HEK293 (cell line): ENCODE results near the gene TK1.

Source experiments
- CTCF ChIA-PET: fragments of 350-600 bp; formaldehyde crosslinking; extraction: SDS; loops from one replicate; lab custom pipeline; 2021; ENCODE audit warnings: antibody characterized with exemption; lab: Yijun Ruan, JAX
- POLR2A ChIA-PET: fragments of 300-600 bp; formaldehyde crosslinking; extraction: SDS; loops from one replicate; lab custom pipeline; 2020; ENCODE audit warnings: antibody characterized with exemption, inconsistent platforms; lab: Yijun Ruan, JAX
- H3K27ac ChIP-seq: fragments of 200-500 bp; sonication (Bioruptor generic); 2 replicates; pipeline ENCODE4 v1.5.1; 2014; ENCODE audit warnings: low read depth, low read length, control low read depth, inconsistent platforms; ENCODE audit errors: extremely low read depth
- H3K36me3 ChIP-seq, 2 experiments: fragments of 200-500 bp in 1 of 2; sonication (Bioruptor generic) in 1 of 2; 1 replicate in 1 of 2; 2 replicates in 1 of 2; pipeline ENCODE4 v1.5.1; 2014 to 2017; ENCODE audit warnings: inconsistent platforms in 2 of 2, low read length in 2 of 2; ENCODE audit not compliant: control insufficient read depth in 2 of 2, insufficient read depth in 1 of 2
- H3K4me1 ChIP-seq: fragments of 200-500 bp; sonication (Bioruptor generic); 2 replicates; pipeline ENCODE4 v1.5.1; 2014; ENCODE audit warnings: mild to moderate bottlenecking, low read length, inconsistent platforms; ENCODE audit not compliant: control insufficient read depth, insufficient read depth
- H3K4me3 ChIP-seq: 2 replicates; pipeline ENCODE4 v1.5.1; 2011; ENCODE audit warnings: low read depth, mild to moderate bottlenecking, control low read depth, low read length, moderate library complexity
- H3K9me3 ChIP-seq: fragments of 200-500 bp; sonication (Bioruptor generic); 2 replicates; pipeline ENCODE4 v1.5.1; 2014; ENCODE audit warnings: low read depth, low read length, inconsistent platforms; ENCODE audit not compliant: control insufficient read depth, insufficient read depth
- BCL11B ChIP-seq: fragments of 450-650 bp; formaldehyde crosslinking; IDR thresholded peaks from 2 replicates; pipeline ENCODE4 v1.5.1; 2016; ENCODE audit warnings: low read depth, missing biosample characterization, missing genetic modification characterization
- EGR2 ChIP-seq: fragments of 450-650 bp; formaldehyde crosslinking; IDR thresholded peaks from 2 replicates; pipeline ENCODE4 v1.5.1; 2016; ENCODE audit warnings: low read depth, missing biosample characterization, missing genetic modification characterization
- OVOL3 ChIP-seq: fragments of 450-650 bp; formaldehyde crosslinking; IDR thresholded peaks from 2 replicates; pipeline ENCODE4 v1.5.1; 2016; ENCODE audit warnings: missing biosample characterization, missing genetic modification characterization
- TRIM28 ChIP-seq: IDR thresholded peaks from 2 replicates; pipeline ENCODE4 v1.6.1; 2011; ENCODE audit warnings: low read length, control low read depth, borderline replicate concordance
- ZFHX2 ChIP-seq: fragments of 450-650 bp; formaldehyde crosslinking; conservative IDR thresholded peaks from 2 replicates; pipeline ENCODE4 v1.5.1; 2016; ENCODE audit warnings: missing biosample characterization, missing genetic modification characterization
- ZNF133 ChIP-seq: fragments of 450-650 bp; formaldehyde crosslinking; IDR thresholded peaks from 2 replicates; pipeline ENCODE4 v1.5.1; 2016; ENCODE audit warnings: missing biosample characterization, missing genetic modification characterization
- ZNF223 ChIP-seq: fragments of 450-650 bp; formaldehyde crosslinking; IDR thresholded peaks from 2 replicates; pipeline ENCODE4 v1.5.1; 2016; ENCODE audit warnings: missing biosample characterization, missing genetic modification characterization
- ZNF544 ChIP-seq: fragments of 450-650 bp; formaldehyde crosslinking; IDR thresholded peaks from 2 replicates; pipeline ENCODE4 v1.5.0; 2017; ENCODE audit warnings: missing biosample characterization, missing genetic modification characterization
- ZNF629 ChIP-seq: fragments of 450-650 bp; formaldehyde crosslinking; IDR thresholded peaks from 2 replicates; pipeline ENCODE4 v1.5.1; 2017; ENCODE audit warnings: missing biosample characterization, missing genetic modification characterization
- ZNF768 ChIP-seq: fragments of 450-650 bp; formaldehyde crosslinking; IDR thresholded peaks from 2 replicates; pipeline ENCODE4 v1.5.1; 2018; ENCODE audit warnings: missing biosample characterization, mild to moderate bottlenecking, missing genetic modification characterization
- TF ChIP-seq, protein P1 (sequence below): fragments of 450-650 bp; formaldehyde crosslinking; IDR thresholded peaks from 2 replicates; pipeline ENCODE4 v1.5.1; 2017; ENCODE audit warnings: missing biosample characterization, missing genetic modification characterization
- TF ChIP-seq, protein P2 (sequence below): fragments of 450-650 bp; formaldehyde crosslinking; IDR thresholded peaks from 2 replicates; pipeline ENCODE4 v1.5.1; 2016; ENCODE audit warnings: missing biosample characterization, missing genetic modification characterization
- TF ChIP-seq, protein P3 (sequence below): fragments of 450-650 bp; formaldehyde crosslinking; IDR thresholded peaks from 2 replicates; pipeline ENCODE4 v1.5.1; 2016; ENCODE audit warnings: missing biosample characterization, missing genetic modification characterization
- TF ChIP-seq, protein P4 (sequence below): fragments of 450-650 bp; formaldehyde crosslinking; IDR thresholded peaks from 2 replicates; pipeline ENCODE4 v1.5.1; 2016; ENCODE audit warnings: missing biosample characterization, missing genetic modification characterization
- TF ChIP-seq, protein P5 (sequence below): fragments of 450-650 bp; formaldehyde crosslinking; IDR thresholded peaks from 2 replicates; pipeline ENCODE4 v1.5.1; 2016; ENCODE audit warnings: missing biosample characterization, missing genetic modification characterization

TK1 gene

DNA sequence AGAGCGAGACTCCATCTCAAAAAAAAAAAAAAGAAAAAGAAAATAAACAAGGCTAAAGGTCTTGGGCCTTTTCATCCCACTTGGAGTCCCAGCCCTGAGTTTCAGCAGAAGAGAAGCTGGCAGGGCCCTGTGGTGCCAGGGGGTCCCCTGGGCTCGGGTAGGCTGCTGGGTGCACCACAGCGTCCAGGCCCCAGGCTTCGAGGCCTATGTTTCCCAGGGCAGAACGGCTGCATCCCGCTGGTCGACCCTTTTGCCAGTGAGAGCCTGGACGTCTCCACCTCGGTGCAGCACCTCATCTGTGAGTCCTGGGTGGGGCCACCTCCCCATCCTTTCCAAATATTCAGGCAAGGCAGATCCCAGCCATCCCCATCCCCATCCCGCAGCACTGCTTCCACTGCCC is 46.8 kb upstream of the TK1 start (continued):
- no peak for TF ChIP-seq ZNF544
- TF ChIP-seq TRIM28: no peak
- TF ChIP-seq ZNF768 (tag by site-specific recombination): no peak
- TF ChIP-seq, protein P1, sequence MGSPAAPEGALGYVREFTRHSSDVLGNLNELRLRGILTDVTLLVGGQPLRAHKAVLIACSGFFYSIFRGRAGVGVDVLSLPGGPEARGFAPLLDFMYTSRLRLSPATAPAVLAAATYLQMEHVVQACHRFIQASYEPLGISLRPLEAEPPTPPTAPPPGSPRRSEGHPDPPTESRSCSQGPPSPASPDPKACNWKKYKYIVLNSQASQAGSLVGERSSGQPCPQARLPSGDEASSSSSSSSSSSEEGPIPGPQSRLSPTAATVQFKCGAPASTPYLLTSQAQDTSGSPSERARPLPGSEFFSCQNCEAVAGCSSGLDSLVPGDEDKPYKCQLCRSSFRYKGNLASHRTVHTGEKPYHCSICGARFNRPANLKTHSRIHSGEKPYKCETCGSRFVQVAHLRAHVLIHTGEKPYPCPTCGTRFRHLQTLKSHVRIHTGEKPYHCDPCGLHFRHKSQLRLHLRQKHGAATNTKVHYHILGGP (tag by site-specific recombination): no peak
- TF ChIP-seq ZNF133 (tag by site-specific recombination): no peak
- TF ChIP-seq, protein P2, sequence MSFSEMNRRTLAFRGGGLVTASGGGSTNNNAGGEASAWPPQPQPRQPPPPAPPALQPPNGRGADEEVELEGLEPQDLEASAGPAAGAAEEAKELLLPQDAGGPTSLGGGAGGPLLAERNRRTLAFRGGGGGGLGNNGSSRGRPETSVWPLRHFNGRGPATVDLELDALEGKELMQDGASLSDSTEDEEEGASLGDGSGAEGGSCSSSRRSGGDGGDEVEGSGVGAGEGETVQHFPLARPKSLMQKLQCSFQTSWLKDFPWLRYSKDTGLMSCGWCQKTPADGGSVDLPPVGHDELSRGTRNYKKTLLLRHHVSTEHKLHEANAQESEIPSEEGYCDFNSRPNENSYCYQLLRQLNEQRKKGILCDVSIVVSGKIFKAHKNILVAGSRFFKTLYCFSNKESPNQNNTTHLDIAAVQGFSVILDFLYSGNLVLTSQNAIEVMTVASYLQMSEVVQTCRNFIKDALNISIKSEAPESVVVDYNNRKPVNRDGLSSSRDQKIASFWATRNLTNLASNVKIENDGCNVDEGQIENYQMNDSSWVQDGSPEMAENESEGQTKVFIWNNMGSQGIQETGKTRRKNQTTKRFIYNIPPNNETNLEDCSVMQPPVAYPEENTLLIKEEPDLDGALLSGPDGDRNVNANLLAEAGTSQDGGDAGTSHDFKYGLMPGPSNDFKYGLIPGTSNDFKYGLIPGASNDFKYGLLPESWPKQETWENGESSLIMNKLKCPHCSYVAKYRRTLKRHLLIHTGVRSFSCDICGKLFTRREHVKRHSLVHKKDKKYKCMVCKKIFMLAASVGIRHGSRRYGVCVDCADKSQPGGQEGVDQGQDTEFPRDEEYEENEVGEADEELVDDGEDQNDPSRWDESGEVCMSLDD (tag by site-specific recombination): no peak
- no peak for TF ChIP-seq ZNF629

DNA sequence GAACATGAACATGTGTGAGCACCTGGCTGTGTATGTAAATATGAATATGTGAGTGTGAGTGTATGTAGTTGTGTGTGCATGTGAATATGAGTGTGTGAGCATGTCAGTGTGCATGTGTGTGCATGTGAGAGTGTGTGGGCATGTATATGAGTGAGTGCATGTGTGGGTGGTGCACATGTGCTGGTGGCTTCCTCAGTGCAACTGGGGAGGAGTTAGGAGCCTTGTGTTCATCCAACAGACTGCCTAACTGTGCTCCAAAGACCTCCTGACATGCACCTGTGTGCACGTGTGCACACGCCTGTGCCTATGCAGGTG is 46.0 kb upstream of the TK1 start:
- ChIA-PET POLR2A (no interaction called here), CTCF (no interaction called here)
- Histone ChIP-seq H3K4me1 (no peaks in the 10 kb centered on the region), H3K9me3 (no peaks in the 10 kb centered on the region), H3K4me3 (no peak overlapping the region), H3K27ac (no peak overlapping the region), H3K36me3 (no peaks in the 10 kb centered on the region)
- TF ChIP-seq EGR2: peak; percentile 91
- no peak for TF ChIP-seq BCL11B (tag by site-specific recombination)
- TF ChIP-seq, protein P3, sequence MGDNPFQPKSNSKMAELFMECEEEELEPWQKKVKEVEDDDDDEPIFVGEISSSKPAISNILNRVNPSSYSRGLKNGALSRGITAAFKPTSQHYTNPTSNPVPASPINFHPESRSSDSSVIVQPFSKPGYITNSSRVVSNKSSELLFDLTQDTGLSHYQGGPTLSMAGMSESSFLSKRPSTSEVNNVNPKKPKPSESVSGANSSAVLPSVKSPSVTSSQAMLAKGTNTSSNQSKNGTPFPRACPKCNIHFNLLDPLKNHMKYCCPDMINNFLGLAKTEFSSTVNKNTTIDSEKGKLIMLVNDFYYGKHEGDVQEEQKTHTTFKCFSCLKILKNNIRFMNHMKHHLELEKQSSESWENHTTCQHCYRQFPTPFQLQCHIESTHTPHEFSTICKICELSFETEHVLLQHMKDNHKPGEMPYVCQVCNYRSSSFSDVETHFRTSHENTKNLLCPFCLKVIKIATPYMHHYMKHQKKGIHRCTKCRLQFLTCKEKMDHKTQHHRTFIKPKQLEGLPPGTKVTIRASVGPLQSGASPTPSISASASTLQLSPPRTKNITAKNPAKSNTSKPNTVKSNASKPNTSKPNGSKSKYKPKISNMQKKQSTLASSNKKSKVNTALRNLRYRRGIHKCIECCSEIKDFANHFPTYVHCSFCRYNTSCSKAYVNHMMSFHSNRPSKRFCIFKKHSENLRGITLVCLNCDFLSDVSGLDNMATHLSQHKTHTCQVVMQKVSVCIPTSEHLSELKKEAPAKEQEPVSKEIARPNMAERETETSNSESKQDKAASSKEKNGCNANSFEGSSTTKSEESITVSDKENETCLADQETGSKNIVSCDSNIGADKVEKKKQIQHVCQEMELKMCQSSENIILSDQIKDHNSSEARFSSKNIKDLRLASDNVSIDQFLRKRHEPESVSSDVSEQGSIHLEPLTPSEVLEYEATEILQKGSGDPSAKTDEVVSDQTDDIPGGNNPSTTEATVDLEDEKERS (tag by site-specific recombination): no peak
- TF ChIP-seq, protein P4, sequence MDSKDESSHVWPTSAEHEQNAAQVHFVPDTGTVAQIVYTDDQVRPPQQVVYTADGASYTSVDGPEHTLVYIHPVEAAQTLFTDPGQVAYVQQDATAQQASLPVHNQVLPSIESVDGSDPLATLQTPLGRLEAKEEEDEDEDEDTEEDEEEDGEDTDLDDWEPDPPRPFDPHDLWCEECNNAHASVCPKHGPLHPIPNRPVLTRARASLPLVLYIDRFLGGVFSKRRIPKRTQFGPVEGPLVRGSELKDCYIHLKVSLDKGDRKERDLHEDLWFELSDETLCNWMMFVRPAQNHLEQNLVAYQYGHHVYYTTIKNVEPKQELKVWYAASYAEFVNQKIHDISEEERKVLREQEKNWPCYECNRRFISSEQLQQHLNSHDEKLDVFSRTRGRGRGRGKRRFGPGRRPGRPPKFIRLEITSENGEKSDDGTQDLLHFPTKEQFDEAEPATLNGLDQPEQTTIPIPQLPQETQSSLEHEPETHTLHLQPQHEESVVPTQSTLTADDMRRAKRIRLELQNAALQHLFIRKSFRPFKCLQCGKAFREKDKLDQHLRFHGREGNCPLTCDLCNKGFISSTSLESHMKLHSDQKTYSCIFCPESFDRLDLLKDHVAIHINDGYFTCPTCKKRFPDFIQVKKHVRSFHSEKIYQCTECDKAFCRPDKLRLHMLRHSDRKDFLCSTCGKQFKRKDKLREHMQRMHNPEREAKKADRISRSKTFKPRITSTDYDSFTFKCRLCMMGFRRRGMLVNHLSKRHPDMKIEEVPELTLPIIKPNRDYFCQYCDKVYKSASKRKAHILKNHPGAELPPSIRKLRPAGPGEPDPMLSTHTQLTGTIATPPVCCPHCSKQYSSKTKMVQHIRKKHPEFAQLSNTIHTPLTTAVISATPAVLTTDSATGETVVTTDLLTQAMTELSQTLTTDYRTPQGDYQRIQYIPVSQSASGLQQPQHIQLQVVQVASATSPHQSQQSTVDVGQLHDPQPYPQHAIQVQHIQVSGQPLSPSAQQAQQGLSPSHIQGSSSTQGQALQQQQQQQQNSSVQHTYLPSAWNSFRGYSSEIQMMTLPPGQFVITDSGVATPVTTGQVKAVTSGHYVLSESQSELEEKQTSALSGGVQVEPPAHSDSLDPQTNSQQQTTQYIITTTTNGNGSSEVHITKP: no peak
- TF ChIP-seq ZNF223 (tag by site-specific recombination): no peak
- TF ChIP-seq OVOL3 (tag by site-specific recombination): no peak
- peak; percentile 94 for TF ChIP-seq ZFHX2 (tag by site-specific recombination)
- TF ChIP-seq, protein P2 (tag by site-specific recombination): no peak
- TF ChIP-seq, protein P5, sequence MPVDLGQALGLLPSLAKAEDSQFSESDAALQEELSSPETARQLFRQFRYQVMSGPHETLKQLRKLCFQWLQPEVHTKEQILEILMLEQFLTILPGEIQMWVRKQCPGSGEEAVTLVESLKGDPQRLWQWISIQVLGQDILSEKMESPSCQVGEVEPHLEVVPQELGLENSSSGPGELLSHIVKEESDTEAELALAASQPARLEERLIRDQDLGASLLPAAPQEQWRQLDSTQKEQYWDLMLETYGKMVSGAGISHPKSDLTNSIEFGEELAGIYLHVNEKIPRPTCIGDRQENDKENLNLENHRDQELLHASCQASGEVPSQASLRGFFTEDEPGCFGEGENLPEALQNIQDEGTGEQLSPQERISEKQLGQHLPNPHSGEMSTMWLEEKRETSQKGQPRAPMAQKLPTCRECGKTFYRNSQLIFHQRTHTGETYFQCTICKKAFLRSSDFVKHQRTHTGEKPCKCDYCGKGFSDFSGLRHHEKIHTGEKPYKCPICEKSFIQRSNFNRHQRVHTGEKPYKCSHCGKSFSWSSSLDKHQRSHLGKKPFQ (tag by site-specific recombination): peak; percentile 73
